Stimulated activated CD8-positive, alpha-beta memory T cell treated with anti-CD3 and anti-CD28 coated beads, Interleukin-12 subunit alpha, Interleukin-12 subunit beta, amount 100 ng/mL, for 4 hours (primary cell): ENCODE results near the gene PPM1F.

Experiments used
- DNase-seq: peaks from one replicate; pipeline ENCODE4 v3.0.0-alpha.2; 2020; ENCODE audit warnings: low read depth

PPM1F gene

GRCh38 chr22:21952586-21953571 lies at the start of gene PPM1F:
Gene PPM1F, minus strand, starts transcription at chr22:21952848. Its CDS starts 6,800 bp downstream, at chr22:21946048.
- DNase-seq: peak; percentile 83

GRCh38 chr22:22001664-22002525 lies 49.2 kb upstream of the PPM1F start:
- no peak for DNase-seq

DNA sequence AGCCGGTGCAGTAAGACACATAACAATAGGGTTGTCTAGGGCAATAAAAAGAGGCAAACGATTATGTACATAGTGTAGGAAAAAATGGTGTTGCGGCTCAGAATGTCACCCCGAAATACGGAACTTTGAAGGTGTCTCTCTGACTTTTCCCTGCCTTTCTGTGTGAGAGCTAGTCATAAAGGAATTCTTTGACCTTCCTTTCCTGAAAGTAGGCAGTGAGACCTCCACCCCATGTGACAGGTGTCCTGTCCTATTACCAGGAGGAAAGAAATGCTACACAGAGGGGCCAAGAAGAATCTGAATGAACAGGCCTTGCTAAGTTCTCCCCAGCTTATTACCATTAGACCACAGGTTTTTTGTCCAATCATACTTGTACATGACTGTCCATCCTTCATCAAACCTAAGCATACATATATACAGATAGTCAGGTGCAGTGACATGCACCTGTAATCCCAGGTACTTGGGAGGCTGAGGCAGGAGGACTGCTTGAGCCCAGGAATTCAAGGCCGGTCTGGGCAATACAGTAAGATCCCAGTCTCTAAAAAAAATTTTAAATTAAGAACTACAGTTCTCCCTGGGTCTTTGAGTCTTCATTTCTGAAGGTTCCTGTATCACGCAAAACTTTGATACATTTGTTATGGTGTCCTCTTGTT lies 46.1 kb upstream of the PPM1F start:
- no peak for DNase-seq

DNA sequence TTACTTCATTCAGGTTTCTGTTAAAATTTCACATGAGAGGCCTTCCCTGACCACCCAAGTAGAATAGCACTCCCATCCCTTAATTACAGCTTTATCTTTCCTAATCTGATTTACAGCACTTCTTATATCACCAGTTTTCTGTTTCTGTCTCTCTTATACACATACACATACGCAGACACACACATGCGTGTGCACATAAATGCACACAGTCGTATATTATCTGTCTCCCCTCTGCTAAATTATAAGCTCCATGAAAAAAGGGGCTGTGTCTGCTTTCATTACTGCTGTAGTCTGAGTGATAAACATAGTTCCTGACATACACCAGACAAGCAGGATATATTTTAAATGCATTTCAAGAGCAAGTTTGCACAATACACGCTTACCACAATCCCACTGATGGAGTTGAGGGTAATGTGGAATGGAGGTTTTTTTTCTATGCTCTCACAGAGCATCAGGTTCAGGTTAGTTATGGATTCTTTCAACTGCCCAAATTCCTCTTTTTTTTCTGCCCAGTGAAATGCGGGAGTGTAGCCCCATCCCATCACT lies 43.6 kb upstream of the PPM1F start:
- no peak for DNase-seq

DNA sequence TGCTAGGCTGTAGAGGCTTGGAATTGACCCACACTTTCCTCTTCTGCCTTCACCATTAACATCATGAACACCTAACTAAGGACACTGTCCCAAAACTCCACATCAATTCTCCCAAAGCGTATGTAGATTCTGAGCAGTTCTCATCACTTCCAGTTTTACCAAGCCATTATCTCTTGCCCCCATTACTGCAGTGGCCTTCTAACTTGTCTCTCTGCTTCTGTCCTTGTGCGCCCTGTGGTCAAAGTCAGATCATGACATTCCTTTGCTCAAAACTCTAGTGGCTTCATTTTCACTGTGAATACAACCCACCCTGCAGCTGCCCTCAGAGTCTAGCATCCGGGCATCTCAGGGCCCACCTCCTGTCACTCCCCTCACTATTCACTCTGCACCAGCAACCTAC lies 43.0 kb upstream of the PPM1F start:
- DNase-seq: no peak

- no peak for DNase-seq
Observed at GRCh38 chr22:21994881-21995444, 42.3 kb upstream of the PPM1F start.

DNA sequence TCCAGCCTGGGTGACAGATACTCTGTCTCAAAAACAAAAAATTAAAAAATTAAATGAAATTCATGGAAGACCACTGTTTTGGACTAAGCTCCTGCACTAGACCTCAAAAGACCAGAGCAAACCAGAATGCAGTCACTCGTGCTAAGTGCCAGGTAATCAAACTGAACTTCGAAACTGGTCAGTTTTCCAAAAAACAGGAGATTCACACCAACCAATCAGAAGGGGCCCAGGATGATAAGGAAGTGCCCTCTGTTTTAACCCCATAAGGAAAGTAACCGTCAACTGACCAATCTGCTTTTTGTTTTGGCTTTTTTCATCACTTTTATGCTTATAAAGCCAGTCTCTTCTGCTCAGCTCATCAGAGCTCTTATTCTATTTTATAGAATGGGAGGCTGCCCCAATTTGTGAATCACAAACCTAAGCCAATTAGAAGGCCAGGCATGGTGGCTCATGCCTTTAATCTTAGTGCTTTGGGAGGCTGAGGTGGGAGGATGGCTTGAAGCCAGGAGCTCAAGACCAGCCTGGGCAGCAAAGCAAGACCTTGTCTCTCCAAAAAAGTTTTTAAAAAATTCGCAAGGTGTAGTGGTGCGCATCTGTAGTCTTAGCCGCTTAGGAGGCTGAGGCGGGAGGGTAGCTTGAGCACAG lies 40.1 kb upstream of the PPM1F start:
- no peak for DNase-seq

DNA sequence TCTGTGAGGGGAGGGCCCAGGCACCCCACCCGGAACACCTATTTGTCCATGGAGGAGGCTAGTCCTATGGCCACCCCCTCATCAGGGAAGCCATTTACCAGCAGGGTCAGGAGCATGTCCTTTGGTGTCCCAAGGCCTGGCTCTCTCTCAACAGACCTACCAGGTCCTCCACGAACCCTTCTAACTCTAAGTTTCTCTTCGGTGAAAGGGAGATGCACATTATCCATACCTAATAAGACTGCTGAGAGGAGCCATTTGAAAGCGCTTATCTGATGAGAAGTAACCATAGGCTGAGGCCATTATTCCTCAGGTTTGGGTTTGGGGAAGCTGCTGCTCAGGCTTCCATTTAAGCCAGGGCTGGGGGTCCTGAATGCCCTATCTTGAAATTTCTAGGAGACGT lies 39.1 kb upstream of the PPM1F start:
- no peak for DNase-seq

DNA sequence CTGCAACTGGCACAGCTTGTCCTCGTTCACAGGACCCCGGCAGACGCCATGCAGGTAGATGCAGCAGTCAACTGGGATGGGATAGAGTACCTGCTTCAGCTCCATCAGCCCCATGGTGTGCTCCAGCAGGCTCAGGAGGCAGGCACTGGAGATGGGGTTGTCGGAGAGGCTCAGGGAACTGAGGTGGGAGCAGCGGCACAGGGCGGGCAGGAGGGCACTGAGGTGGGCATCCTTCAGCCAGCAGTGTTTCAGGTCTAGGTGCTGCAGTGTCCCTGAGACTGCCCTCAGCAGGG lies 38.6 kb upstream of the PPM1F start:
- DNase-seq: no peak

DNA sequence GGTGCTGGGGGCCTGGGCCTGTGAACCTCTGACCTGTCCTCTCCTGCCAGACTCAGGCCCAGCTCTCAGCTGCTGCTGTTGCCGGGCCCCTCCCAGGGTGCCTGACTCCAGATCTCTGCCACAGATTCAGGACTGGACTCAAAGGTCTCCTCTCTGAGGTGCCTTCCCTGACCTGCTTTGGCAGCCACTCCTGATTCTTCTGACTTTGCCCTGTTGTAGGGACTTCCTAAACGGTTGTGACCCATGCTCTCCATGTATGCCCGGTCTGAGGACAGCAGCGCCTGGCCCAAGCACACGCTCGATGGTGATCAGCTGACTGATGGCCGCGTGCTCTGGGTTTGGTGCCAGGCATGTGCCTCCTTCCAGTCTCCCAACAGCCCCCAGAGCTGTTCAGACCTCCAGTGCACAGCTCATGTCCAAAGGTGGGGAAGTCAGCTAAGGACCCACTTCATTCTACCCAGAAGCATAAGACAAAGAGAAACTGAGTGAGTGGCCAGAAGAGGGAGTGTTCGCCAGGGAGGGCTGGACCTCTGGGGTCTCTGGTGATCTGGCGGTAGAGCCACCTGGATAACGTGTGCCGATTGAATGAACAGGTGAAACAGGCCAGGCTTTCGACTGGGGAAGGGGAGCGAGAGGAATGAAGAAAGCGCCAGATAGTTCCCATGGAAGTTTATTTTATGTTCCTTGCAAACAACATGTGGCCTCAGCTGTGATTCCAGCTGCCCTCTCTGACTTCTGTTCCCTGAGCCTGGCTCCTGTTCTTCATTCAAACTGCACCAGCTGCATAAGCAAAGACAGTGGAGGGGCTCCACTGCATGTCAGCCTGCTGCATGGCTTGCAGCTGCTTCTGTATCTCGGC lies 38.0 kb upstream of the PPM1F start:
- no peak for DNase-seq

DNA sequence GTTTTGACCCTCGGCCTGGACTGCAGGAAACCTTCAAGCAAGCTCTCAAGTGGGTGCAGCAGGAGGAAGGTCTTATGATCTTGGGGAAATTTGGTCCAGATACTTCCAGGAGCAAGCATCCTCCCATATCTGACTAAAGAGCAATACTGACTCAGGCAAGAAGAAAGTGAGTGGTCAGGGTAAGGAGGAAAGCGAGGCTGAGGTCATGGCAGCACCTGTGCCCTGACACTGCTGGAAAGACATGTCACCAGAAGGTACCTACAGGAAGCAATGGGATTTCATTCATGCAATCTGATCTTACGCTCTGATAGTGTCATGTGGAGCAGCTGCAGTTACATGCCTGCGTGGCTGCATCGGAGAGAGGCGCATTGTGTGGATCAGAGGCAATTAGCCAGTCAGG lies 36.4 kb upstream of the PPM1F start:
- no peak for DNase-seq

- no peak for DNase-seq
Observed at GRCh38 chr22:21985214-21985613, 32.6 kb upstream of the PPM1F start.

- no peak for DNase-seq
Observed at GRCh38 chr22:21984793-21985192, 32.1 kb upstream of the PPM1F start.

- DNase-seq: peak; percentile 60
Observed at GRCh38 chr22:21982338-21982965, 29.8 kb upstream of the PPM1F start, which contains the start of gene TOP3B. Gene TOP3B, minus strand, starts transcription at chr22:21982787. Its CDS starts 7,078 bp downstream, at chr22:21975709.

DNA sequence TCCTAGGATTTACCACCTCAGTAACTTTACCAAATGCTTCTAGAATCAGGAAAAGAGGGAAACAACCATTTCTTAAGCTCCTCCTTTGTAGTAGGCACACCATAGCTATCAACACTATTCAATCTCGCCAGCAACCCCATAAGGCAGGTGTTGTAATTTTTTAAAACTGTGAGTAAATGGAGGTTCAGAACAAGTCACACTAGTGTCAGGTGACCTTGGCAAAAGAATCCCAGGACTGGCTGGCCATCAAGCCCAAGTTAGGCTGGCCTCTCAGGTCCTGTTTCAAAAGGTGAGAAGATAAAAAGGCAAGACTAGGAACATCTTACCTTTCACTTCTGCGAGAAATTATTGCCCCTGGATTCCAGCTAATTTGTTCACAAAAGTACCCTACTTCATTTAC lies 29.2 kb upstream of the PPM1F start:
- no peak for DNase-seq

- no peak for DNase-seq
Observed at GRCh38 chr22:21980547-21980946, 27.9 kb upstream of the PPM1F start.

DNA sequence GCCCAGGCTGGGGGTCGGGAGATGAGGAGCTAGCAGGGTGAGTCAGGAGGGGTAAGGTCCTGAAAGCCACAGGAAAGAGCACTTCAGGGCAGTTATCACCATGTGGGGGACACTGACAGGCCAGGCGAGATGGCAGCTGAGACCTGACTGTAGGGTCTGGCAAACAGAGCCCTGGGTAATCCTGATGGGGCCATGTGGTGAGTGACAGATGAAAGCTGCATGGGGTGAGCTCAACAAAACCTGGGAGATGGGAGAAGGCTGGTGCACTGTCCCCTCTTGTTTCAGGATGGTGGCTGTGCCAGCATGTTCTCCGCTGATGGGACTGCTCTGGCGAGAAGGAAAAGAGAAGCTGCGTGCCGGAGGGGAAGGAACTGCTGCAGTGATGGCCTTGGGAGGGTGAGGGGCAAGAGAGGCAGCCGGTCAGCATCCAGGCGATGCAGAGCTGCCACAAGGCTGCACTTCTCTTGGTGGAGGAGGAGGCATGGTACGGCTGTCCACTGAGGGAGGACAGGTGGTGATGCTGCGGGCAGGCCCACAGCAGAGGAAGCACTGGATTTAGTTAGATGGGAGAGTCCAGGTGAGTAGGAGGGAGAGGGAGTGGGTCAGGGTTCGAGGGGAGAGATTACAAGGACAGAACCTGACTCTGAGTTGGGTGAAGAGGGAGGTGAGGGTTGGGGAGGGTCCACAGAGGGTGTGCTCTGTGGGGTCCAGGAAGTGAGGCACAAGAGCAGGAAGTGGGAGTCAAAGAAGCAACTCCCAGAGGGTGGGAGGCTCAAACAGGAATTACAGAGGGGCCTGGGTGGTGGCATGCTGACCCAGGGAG lies 26.1 kb upstream of the PPM1F start:
- DNase-seq: no peak

- DNase-seq: no peak
Observed at GRCh38 chr22:21977814-21978213, 25.2 kb upstream of the PPM1F start.

DNA sequence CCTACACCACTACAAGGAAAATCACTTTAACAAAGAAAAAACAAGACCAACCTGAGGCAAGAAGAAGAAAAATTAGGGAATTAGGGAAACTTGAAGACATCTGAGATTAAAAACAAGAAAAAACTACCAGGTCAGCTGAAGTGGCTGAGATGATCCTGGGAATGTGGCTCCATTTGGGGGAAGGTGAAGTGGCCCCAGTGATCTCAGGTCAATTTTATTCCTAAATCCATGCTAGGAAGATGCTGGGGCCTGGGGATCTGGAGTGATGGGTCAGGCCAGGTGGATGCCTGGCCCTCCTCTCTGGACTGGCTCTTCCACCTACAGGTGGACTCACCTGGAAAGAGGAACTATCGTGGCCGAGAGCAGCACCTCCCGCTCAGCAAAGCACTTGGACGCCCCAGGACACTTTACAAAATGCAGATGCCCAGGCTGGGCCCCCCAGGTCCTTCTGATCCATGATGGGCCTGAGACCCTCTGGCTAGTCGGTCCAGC lies 23.3 kb upstream of the PPM1F start:
- DNase-seq: no peak
